Measurements from ENCODE around the gene PACRG. TPM values are rescaled to one million over a fixed set of nuclear protein-coding genes. Genes with fewer than 3 reads are reported as not detected.

PACRG gene
- total and polyA plus RNA-seq, 4 donors, result 0.47 to 3.8 (median 2.4) TPM

DNA sequence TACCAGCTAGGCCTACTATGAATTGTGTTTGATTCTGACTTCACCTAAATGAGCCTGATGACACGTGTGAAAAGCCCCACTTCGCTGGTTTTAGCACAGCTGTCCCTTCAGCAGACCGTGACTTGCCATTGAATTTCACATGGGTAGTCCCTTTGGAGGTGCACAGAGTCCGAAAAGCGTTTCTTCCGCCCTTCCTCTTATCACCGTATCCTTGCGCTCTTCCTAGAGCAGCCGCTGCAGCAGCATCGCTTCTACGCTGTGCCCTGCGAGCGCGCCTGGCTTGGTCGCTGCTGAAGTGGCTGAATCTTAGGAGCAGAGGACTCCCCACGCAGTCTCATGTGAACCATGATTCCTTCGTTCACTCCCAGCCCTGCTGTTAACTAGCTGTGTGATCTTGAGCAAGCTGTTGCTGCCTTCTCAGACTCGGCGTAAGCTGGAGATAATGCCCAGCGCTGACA is 127.0 kb downstream of the PACRG start:
- Histone ChIP-seq H3K4me1 (ENCODE audit: control insufficient read depth in 4 of 4, insufficient read depth in 4 of 4, low read length in 3 of 4) (peaks cover 0 to 4% (median 2%) of the 10 kb centered on the region in 4 donors), H3K9me3 (ENCODE audit: control insufficient read depth in 4 of 4, low read length in 3 of 4) (no peaks in the 10 kb centered on the region), H3K36me3 (ENCODE audit: control insufficient read depth in 4 of 4, insufficient read depth in 3 of 4, low read depth in 1 of 4, low read length in 3 of 4) (no peaks in the 10 kb centered on the region), H3K27me3 (ENCODE audit: control insufficient read depth in 4 of 4, insufficient read depth in 4 of 4, low read length in 3 of 4) (no peaks in the 10 kb centered on the region), H3K4me3 (ENCODE audit: low read depth in 1 of 3, low read length in 3 of 3) (no peak overlapping the region), H3K9ac (ENCODE audit: low read depth in 1 of 2, low read length in 2 of 2) (no peak overlapping the region), H3K27ac (ENCODE audit: low read depth in 1 of 2, low read length in 2 of 2) (no peak overlapping the region)
- no peak for DNase-seq (ENCODE audit: low spot score)
- TF ChIP-seq, protein P1, sequence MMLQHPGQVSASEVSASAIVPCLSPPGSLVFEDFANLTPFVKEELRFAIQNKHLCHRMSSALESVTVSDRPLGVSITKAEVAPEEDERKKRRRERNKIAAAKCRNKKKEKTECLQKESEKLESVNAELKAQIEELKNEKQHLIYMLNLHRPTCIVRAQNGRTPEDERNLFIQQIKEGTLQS (IDR thresholded peaks at IDR 0.05), result no peak
- TF ChIP-seq, protein P2, sequence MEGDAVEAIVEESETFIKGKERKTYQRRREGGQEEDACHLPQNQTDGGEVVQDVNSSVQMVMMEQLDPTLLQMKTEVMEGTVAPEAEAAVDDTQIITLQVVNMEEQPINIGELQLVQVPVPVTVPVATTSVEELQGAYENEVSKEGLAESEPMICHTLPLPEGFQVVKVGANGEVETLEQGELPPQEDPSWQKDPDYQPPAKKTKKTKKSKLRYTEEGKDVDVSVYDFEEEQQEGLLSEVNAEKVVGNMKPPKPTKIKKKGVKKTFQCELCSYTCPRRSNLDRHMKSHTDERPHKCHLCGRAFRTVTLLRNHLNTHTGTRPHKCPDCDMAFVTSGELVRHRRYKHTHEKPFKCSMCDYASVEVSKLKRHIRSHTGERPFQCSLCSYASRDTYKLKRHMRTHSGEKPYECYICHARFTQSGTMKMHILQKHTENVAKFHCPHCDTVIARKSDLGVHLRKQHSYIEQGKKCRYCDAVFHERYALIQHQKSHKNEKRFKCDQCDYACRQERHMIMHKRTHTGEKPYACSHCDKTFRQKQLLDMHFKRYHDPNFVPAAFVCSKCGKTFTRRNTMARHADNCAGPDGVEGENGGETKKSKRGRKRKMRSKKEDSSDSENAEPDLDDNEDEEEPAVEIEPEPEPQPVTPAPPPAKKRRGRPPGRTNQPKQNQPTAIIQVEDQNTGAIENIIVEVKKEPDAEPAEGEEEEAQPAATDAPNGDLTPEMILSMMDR (IDR thresholded peaks at IDR 0.05; ENCODE audit: low read depth, low read length, missing input control), result no peak
- TF ChIP-seq SP1 (IDR thresholded peaks at IDR 0.05) (no peak), TAF1 (conservative IDR thresholded peaks at IDR 0.05) (no peak), EGR1 (IDR thresholded peaks at IDR 0.05; ENCODE audit: low read depth in 2 of 2) (no peak), HNF4G (IDR thresholded peaks at IDR 0.05) (no peak), NR2F2 (IDR thresholded peaks at IDR 0.05) (no peak), RAD21 (IDR thresholded peaks at IDR 0.05) (no peak), FOXA1 (IDR thresholded peaks at IDR 0.05) (no peak), RXRA (IDR thresholded peaks at IDR 0.05) (no peak)
- TF ChIP-seq, protein P3, sequence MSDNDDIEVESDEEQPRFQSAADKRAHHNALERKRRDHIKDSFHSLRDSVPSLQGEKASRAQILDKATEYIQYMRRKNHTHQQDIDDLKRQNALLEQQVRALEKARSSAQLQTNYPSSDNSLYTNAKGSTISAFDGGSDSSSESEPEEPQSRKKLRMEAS (IDR thresholded peaks at IDR 0.05), result no peak
- 94% methylated on average over 20 of the region's 20 CpGs for WGBS

- H3K4me1 ChIP-seq (ENCODE audit: control insufficient read depth in 4 of 4, insufficient read depth in 4 of 4, low read length in 3 of 4), result peaks cover 0 to 4% (median 2%) of the 10 kb centered on the region in 4 donors
- no peaks in the 10 kb centered on the region for H3K36me3 ChIP-seq (ENCODE audit: control insufficient read depth in 4 of 4, insufficient read depth in 3 of 4, low read depth in 1 of 4, low read length in 3 of 4)
- H3K9me3 ChIP-seq (ENCODE audit: control insufficient read depth in 4 of 4, low read length in 3 of 4), result no peaks in the 10 kb centered on the region
- 24% methylated on average over 7 of the region's 7 CpGs for WGBS
- DNase-seq (ENCODE audit: low spot score), result no peak
- TF ChIP-seq FOXA1 (IDR thresholded peaks at IDR 0.05) (no peak), RXRA (IDR thresholded peaks at IDR 0.05) (peak; percentile 20 to 37), EGR1 (IDR thresholded peaks at IDR 0.05; ENCODE audit: low read depth in 2 of 2) (no peak), YY1 (IDR thresholded peaks at IDR 0.05) (no peak), RAD21 (IDR thresholded peaks at IDR 0.05) (peak; percentile 89 to 91), HNF4A (conservative IDR thresholded peaks at IDR 0.05) (peak in 1 of 2 donors; percentile 10)
- TF ChIP-seq, protein P4, sequence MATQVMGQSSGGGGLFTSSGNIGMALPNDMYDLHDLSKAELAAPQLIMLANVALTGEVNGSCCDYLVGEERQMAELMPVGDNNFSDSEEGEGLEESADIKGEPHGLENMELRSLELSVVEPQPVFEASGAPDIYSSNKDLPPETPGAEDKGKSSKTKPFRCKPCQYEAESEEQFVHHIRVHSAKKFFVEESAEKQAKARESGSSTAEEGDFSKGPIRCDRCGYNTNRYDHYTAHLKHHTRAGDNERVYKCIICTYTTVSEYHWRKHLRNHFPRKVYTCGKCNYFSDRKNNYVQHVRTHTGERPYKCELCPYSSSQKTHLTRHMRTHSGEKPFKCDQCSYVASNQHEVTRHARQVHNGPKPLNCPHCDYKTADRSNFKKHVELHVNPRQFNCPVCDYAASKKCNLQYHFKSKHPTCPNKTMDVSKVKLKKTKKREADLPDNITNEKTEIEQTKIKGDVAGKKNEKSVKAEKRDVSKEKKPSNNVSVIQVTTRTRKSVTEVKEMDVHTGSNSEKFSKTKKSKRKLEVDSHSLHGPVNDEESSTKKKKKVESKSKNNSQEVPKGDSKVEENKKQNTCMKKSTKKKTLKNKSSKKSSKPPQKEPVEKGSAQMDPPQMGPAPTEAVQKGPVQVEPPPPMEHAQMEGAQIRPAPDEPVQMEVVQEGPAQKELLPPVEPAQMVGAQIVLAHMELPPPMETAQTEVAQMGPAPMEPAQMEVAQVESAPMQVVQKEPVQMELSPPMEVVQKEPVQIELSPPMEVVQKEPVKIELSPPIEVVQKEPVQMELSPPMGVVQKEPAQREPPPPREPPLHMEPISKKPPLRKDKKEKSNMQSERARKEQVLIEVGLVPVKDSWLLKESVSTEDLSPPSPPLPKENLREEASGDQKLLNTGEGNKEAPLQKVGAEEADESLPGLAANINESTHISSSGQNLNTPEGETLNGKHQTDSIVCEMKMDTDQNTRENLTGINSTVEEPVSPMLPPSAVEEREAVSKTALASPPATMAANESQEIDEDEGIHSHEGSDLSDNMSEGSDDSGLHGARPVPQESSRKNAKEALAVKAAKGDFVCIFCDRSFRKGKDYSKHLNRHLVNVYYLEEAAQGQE (IDR thresholded peaks at IDR 0.05), result no peak
- TF ChIP-seq, protein P1 (IDR thresholded peaks at IDR 0.05), result no peak
- TF ChIP-seq, protein P2 (IDR thresholded peaks at IDR 0.05; ENCODE audit: low read depth, low read length, missing input control), result peak; percentile 48
- no peak overlapping the region for H3K4me3 ChIP-seq (ENCODE audit: low read depth in 1 of 3, low read length in 3 of 3)
- no peak overlapping the region for H3K27ac ChIP-seq (ENCODE audit: low read depth in 1 of 2, low read length in 2 of 2)
- H3K9ac ChIP-seq (ENCODE audit: low read depth in 1 of 2, low read length in 2 of 2), result peak overlapping the region in 1 of 2 donors; percentile 65
- H3K27me3 ChIP-seq (ENCODE audit: control insufficient read depth in 4 of 4, insufficient read depth in 4 of 4, low read length in 3 of 4), result no peaks in the 10 kb centered on the region
Measured at GRCh38 chr6:162856885-162857284, 129.1 kb downstream of the PACRG start.
